NCI-H146 treated with DMSO at 0.1 percent for 48 hours (cell line): ENCODE measurements around the gene SYTL1.

ENCODE experiments used
- DNase-seq: peaks from one replicate; lab custom pipeline; 2025; ENCODE audit not compliant: unreplicated experiment; lab: John Stamatoyannopoulos, UW

Gene SYTL1

GRCh38 chr1:27341525-27342252 is at the start of gene SYTL1:
TSS of gene SYTL1 (plus strand) at chr1:27342022. CDS start at chr1:27345335, 3,313 bp downstream.
- no peak for DNase-seq

- no peak for DNase-seq
Observed at GRCh38 chr1:27292106-27292505, 49.7 kb upstream of the SYTL1 start.

GRCh38 chr1:27293915-27294314 is 47.9 kb upstream of the SYTL1 start:
- no peak for DNase-seq

GRCh38 chr1:27296773-27297291 is 45.0 kb upstream of the SYTL1 start:
- no peak for DNase-seq

GRCh38 chr1:27297903-27298302 is 43.9 kb upstream of the SYTL1 start:
- no peak for DNase-seq

GRCh38 chr1:27298632-27299384 is 43.0 kb upstream of the SYTL1 start:
- no peak for DNase-seq

- DNase-seq: no peak
Observed at GRCh38 chr1:27299385-27300271, 42.2 kb upstream of the SYTL1 start.

- peak; percentile 1 for DNase-seq
Observed at GRCh38 chr1:27300341-27301051, 41.3 kb upstream of the SYTL1 start.

- DNase-seq: no peak
Observed at GRCh38 chr1:27301052-27301422, 40.8 kb upstream of the SYTL1 start.

- no peak for DNase-seq
Observed at GRCh38 chr1:27301582-27302199, 40.1 kb upstream of the SYTL1 start.

- no peak for DNase-seq
Observed at GRCh38 chr1:27302612-27303011, 39.2 kb upstream of the SYTL1 start.

- no peak for DNase-seq
Observed at GRCh38 chr1:27303509-27303908, 38.3 kb upstream of the SYTL1 start.

GRCh38 chr1:27306071-27306470 is 35.8 kb upstream of the SYTL1 start:
- no peak for DNase-seq

GRCh38 chr1:27306892-27307761 is 34.7 kb upstream of the SYTL1 start:
- DNase-seq: no peak

GRCh38 chr1:27307874-27308598 is 33.8 kb upstream of the SYTL1 start:
- DNase-seq: no peak

- DNase-seq: no peak
Observed at GRCh38 chr1:27314169-27314568, 27.7 kb upstream of the SYTL1 start.

GRCh38 chr1:27314737-27315136 is 27.1 kb upstream of the SYTL1 start:
- DNase-seq: no peak

GRCh38 chr1:27316860-27317259 is 25.0 kb upstream of the SYTL1 start:
- no peak for DNase-seq

GRCh38 chr1:27318136-27318535 is 23.7 kb upstream of the SYTL1 start:
- no peak for DNase-seq
